H1 (cell line): Measurements from ENCODE around the gene OXLD1.

Source experiments
- BRCA1 ChIP-seq: IDR thresholded peaks from 2 replicates; pipeline ENCODE4 v1.6.1; 2012; ENCODE audit warnings: low read depth, low read length, improper control_type of control experiment
- POLR2AphosphoS5 ChIP-seq: IDR thresholded peaks from 2 replicates; pipeline ENCODE4 v1.6.1; 2011; ENCODE audit warnings: low read depth, low read length
- RBBP5 ChIP-seq: IDR thresholded peaks from 2 replicates; pipeline ENCODE4 v1.7.1; 2012; ENCODE audit warnings: low read depth, mild to moderate bottlenecking, inconsistent platforms, low read length, moderate library complexity, borderline replicate concordance

GRCh38 chr17:81683208-81683583 is 16.8 kb upstream of the OXLD1 start:
- TF ChIP-seq POLR2AphosphoS5 (no peak), BRCA1 (no peak), RBBP5 (no peak)
